Activated CD4-positive, alpha-beta T cell treated with anti-CD3 and anti-CD28 coated beads, Interleukin-2, amount 50 U/mL, for 16 hours (primary cell): Measurements from ENCODE around the gene BAG2.

ENCODE experiments used
- DNase-seq: peaks from one replicate; pipeline ENCODE4 v3.0.0-alpha.2; 2020

The BAG2 gene

GRCh38 chr6:57174511-57174907 is 2.4 kb downstream of the BAG2 start:
- DNase-seq, result no peak

- no peak for DNase-seq
These were observed 5.6 kb downstream of the BAG2 start for GRCh38 chr6:57177545-57178265.

- no peak for DNase-seq
These were observed 8.5 kb downstream of the BAG2 start for GRCh38 chr6:57180596-57180995.

- no peak for DNase-seq
These were observed 9.9 kb downstream of the BAG2 start for GRCh38 chr6:57182017-57182432.

- no peak for DNase-seq
These were observed 11.2 kb downstream of the BAG2 start for GRCh38 chr6:57183336-57183735.

GRCh38 chr6:57190140-57190539 is 18.0 kb downstream of the BAG2 start:
- no peak for DNase-seq

- no peak for DNase-seq
These were observed 21.1 kb downstream of the BAG2 start for GRCh38 chr6:57193177-57193576.

GRCh38 chr6:57195457-57195856 is 23.3 kb downstream of the BAG2 start:
- no peak for DNase-seq

- DNase-seq, result no peak
These were observed 27.0 kb downstream of the BAG2 start for GRCh38 chr6:57198926-57199636.

GRCh38 chr6:57201718-57202117 is 29.6 kb downstream of the BAG2 start:
- DNase-seq, result no peak

- no peak for DNase-seq
These were observed 33.6 kb downstream of the BAG2 start for GRCh38 chr6:57205550-57206328.

GRCh38 chr6:57207141-57207540 is 35.0 kb downstream of the BAG2 start:
- DNase-seq, result peak; percentile 20

GRCh38 chr6:57207872-57208271 is 35.7 kb downstream of the BAG2 start:
- DNase-seq, result peak; percentile 32

GRCh38 chr6:57209030-57209429 is 36.9 kb downstream of the BAG2 start:
- no peak for DNase-seq

- no peak for DNase-seq
These were observed 37.9 kb downstream of the BAG2 start for GRCh38 chr6:57210060-57210459.

GRCh38 chr6:57215260-57215659 is 43.1 kb downstream of the BAG2 start:
- DNase-seq, result no peak

- no peak for DNase-seq
These were observed 44.3 kb downstream of the BAG2 start for GRCh38 chr6:57216235-57217101.

GRCh38 chr6:57217270-57217669 is 45.1 kb downstream of the BAG2 start:
- DNase-seq, result no peak

GRCh38 chr6:57220083-57220703 is 48.1 kb downstream of the BAG2 start:
- no peak for DNase-seq

GRCh38 chr6:57221191-57221935 is 49.2 kb downstream of the BAG2 start:
- peak; percentile 66 for DNase-seq

- peak; percentile 85 for DNase-seq
These were observed 50.0 kb downstream of the BAG2 start, which contains the start of gene RAB23 for GRCh38 chr6:57221936-57222742. TSS of gene RAB23 (minus strand) at chr6:57222307. CDS start at chr6:57210380, 11,927 bp downstream.
